ENCODE results near the gene TLE1.

The TLE1 gene

DNA sequence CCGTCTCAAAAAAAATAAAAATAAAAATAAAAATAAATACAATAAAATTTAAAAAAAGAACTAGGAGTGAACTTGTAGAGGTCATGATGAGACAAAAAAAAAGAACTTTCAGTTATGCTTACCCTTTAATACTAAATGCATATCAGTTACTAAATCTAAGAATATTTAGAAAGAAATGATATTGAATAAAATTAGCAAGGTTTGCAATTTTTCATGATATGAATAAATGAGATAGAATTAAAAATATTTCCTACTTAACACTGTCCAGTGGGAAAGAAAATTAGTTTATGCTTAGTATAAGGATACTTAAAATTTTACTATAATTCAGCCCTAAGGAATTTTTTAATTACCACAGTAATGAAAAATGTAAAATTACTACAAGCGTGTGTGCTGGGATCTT, 132.4 kb downstream of the TLE1 start:
- H3K27me3 ChIP-seq: no peaks in the 10 kb centered on the region
- DNase-seq: no peak
- TF ChIP-seq, protein P1, sequence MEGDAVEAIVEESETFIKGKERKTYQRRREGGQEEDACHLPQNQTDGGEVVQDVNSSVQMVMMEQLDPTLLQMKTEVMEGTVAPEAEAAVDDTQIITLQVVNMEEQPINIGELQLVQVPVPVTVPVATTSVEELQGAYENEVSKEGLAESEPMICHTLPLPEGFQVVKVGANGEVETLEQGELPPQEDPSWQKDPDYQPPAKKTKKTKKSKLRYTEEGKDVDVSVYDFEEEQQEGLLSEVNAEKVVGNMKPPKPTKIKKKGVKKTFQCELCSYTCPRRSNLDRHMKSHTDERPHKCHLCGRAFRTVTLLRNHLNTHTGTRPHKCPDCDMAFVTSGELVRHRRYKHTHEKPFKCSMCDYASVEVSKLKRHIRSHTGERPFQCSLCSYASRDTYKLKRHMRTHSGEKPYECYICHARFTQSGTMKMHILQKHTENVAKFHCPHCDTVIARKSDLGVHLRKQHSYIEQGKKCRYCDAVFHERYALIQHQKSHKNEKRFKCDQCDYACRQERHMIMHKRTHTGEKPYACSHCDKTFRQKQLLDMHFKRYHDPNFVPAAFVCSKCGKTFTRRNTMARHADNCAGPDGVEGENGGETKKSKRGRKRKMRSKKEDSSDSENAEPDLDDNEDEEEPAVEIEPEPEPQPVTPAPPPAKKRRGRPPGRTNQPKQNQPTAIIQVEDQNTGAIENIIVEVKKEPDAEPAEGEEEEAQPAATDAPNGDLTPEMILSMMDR (IDR thresholded peaks at IDR 0.05; ENCODE audit: low read depth, low read length): no peak
- H3K4me1 ChIP-seq: no peaks in the 10 kb centered on the region; the same call in 1 of the 2 replicates
- H3K9me3 ChIP-seq: no peaks in the 10 kb centered on the region
- H3K36me3 ChIP-seq: no peaks in the 10 kb centered on the region
- no peak overlapping the region for H3K4me3 ChIP-seq (ENCODE audit: low read depth, low read length)

DNA sequence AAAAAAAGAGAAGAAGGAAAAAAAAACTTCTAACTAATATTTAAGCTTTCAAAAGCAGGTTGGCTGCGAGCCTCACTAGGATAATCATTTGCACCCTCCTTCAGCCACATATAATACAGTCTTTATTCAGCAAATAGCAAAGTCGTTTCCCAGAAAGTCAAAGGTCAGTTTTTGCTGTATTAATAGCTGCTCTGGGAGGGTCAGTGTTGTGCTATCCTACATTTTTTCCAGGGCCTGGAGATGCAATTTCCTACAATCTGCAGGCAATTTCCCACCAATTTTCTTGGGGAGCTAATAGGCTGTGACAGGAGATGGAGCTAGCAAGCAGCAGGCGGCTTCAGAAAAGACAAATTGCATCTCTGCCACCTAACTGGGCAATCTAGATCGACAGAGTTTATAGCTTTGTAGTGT, 136.8 kb downstream of the TLE1 start:
- Histone ChIP-seq H3K4me1 (no peaks in the 10 kb centered on the region), H3K4me3 (ENCODE audit: low read depth, low read length) (no peak overlapping the region), H3K9me3 (no peaks in the 10 kb centered on the region), H3K27me3 (no peaks in the 10 kb centered on the region), H3K36me3 (no peaks in the 10 kb centered on the region)
- TF ChIP-seq, protein P1 (IDR thresholded peaks at IDR 0.05; ENCODE audit: low read depth, low read length): no peak
- DNase-seq: no peak

DNA sequence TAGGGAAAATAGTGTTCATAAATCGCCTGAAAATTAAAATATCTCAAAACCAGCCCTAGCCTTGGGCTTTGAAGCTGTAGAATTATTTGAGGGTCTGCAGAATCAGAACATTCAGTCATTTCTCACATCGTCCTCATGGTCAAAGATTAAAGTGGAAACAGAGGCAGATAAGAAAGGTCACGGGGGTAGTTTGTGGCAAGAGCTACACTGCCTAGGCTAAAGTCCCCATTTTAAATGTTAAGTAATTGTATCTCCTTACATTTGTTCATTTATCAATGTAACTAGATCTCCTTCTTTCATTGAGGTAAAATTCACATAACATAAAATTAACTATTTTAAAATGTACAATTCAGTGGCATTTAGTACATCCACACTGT, 139.2 kb downstream of the TLE1 start:
- H3K9me3 ChIP-seq: no peaks in the 10 kb centered on the region
- H3K4me3 ChIP-seq (ENCODE audit: low read depth, low read length): no peak overlapping the region
- no peaks in the 10 kb centered on the region for H3K36me3 ChIP-seq
- DNase-seq: no peak
- H3K4me1 ChIP-seq: no peaks in the 10 kb centered on the region
- TF ChIP-seq, protein P1 (IDR thresholded peaks at IDR 0.05; ENCODE audit: low read depth, low read length): no peak
- no peaks in the 10 kb centered on the region for H3K27me3 ChIP-seq

DNA sequence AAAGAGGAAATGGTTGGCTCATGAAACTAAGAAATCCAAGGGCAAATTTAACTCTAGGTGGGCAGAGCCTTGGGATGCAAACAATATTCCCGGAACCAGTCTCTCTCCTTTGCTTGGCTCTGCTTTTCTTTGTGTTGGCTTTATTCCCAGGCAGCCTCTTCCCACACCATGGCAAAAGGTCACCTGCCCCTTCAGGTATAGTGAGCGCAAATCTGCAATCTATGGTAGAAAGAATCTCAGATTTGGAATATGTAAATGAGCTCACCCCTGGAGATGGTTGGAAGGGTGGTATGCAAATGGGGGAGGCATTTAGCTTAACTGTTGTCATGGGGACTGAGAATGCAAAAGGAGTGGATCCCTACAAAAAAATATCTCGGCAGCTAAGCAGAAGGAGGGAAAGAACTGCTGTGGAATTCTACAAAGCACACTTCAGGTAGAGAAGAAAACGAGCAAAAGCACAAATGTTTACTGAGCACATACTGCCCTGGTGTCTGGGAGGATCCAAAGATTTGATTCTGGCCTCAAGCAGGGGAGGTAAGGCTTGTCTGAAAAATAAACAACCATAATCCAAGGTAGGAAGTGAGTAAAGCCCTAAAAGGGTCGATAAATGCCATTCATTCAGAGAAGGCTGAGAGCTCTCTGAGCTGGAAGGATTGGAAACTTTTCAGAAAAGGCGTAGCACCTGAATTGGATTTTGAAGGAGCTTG, 139.7 kb downstream of the TLE1 start:
- Histone ChIP-seq H3K4me1 (no peaks in the 10 kb centered on the region), H3K4me3 (ENCODE audit: low read depth, low read length) (no peak overlapping the region), H3K27me3 (no peaks in the 10 kb centered on the region), H3K36me3 (no peaks in the 10 kb centered on the region), H3K9me3 (no peaks in the 10 kb centered on the region)
- TF ChIP-seq, protein P1 (IDR thresholded peaks at IDR 0.05; ENCODE audit: low read depth, low read length): no peak
- no peak for DNase-seq

DNA sequence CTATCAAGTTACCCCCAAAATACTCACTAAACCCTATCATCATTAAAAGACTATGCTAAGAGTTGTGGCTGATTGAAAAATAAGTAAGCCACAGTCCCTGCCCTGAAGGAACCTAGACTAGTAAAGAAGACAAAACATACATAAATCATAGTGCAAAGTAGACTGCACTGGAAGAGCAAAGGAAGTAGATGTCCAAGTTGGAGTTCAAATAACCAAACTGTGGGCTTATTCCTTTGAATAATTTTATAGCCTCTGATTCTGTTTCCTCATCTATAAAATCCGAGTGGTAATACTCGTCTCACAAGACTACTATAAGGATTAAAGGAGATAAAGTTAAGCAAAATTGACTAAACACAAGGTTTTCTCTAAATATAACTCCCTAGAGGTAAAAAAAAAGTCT, 140.4 kb downstream of the TLE1 start:
- no peaks in the 10 kb centered on the region for H3K4me1 ChIP-seq
- no peaks in the 10 kb centered on the region for H3K27me3 ChIP-seq
- no peaks in the 10 kb centered on the region for H3K36me3 ChIP-seq
- TF ChIP-seq, protein P1 (IDR thresholded peaks at IDR 0.05; ENCODE audit: low read depth, low read length): no peak
- no peak for DNase-seq
- no peak overlapping the region for H3K4me3 ChIP-seq (ENCODE audit: low read depth, low read length)
- no peaks in the 10 kb centered on the region for H3K9me3 ChIP-seq

DNA sequence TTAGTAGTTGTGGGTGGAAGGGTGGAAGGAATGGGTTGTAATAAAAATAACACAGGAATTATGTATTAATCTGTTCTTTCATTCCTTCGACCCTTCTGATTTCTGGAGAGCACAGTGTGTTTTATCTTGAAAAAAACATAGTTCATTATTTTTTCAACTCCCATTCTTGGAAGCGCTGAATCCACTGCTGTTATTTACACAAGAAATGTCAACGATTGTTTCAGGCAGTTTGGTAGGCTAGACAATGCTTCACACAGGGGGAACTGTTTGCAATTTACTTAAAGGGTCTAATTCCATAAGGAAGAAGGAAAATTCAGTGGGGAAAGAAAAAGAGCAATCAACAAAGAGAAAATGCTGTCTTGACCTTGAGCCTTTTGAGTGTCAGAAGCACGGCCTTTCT, 142.9 kb downstream of the TLE1 start:
- no peaks in the 10 kb centered on the region for H3K36me3 ChIP-seq
- DNase-seq: no peak

More for the DNA sequence above, 142.9 kb downstream of the TLE1 start:
- H3K4me3 ChIP-seq (ENCODE audit: low read depth, low read length): no peak overlapping the region
- no peaks in the 10 kb centered on the region for H3K4me1 ChIP-seq
- no peaks in the 10 kb centered on the region for H3K27me3 ChIP-seq
- TF ChIP-seq, protein P1 (IDR thresholded peaks at IDR 0.05; ENCODE audit: low read depth, low read length): no peak
- H3K9me3 ChIP-seq: no peaks in the 10 kb centered on the region
